DOHH2 (cell line): ENCODE data around the gene AP3D1.

Source experiments
- H3F3A ChIP-seq: fragments of 200-600 bp; sonication (generic), shearing (Covaris generic); 2 replicates; pipeline ENCODE4 v1.6.0; 2016; ENCODE audit warnings: antibody characterized with exemption, mild to moderate bottlenecking; ENCODE audit not compliant: control insufficient read depth, insufficient read depth
- H3K27ac ChIP-seq: fragments of 200-600 bp; sonication (generic); 2 replicates; pipeline ENCODE4 v1.5.1; 2014; ENCODE audit warnings: low read depth, mild to moderate bottlenecking, low read length, moderate library complexity
- H3K27me3 ChIP-seq: fragments of 200-600 bp; sonication (generic); 2 replicates; pipeline ENCODE4 v1.6.1; 2014; ENCODE audit warnings: mild to moderate bottlenecking, low read length, mixed read lengths; ENCODE audit not compliant: control insufficient read depth
- H3K36me3 ChIP-seq: fragments of 200-600 bp; sonication (generic); 2 replicates; pipeline ENCODE4 v1.6.1; 2014; ENCODE audit warnings: mild to moderate bottlenecking, low read length, moderate library complexity, mixed read lengths; ENCODE audit not compliant: control insufficient read depth
- H3K4me1 ChIP-seq: fragments of 200-600 bp; sonication (generic); 2 replicates; pipeline ENCODE4 v1.6.1; 2014; ENCODE audit warnings: mild to moderate bottlenecking, low read length, mixed read lengths; ENCODE audit not compliant: control insufficient read depth
- H3K4me2 ChIP-seq: fragments of 200-600 bp; sonication (generic); 2 replicates; pipeline ENCODE4 v1.6.0; 2014; ENCODE audit warnings: mild to moderate bottlenecking, low read length, moderate library complexity
- H3K4me3 ChIP-seq: fragments of 200-600 bp; sonication (generic); 2 replicates; pipeline ENCODE4 v1.5.1; 2014; ENCODE audit warnings: mild to moderate bottlenecking, low read length, mixed read lengths
- H3K79me2 ChIP-seq: fragments of 200-600 bp; sonication (generic); 2 replicates; pipeline ENCODE4 v1.6.1; 2014; ENCODE audit warnings: mild to moderate bottlenecking, low read length, mixed read lengths; ENCODE audit not compliant: control insufficient read depth
- H3K9me2 ChIP-seq: fragments of 200-600 bp; sonication (generic); replicated peaks from 2 replicates; pipeline ENCODE4 v1.6.1; 2014; ENCODE audit warnings: mild to moderate bottlenecking, low read length, mixed read lengths; ENCODE audit not compliant: control insufficient read depth
- H3K9me3 ChIP-seq: fragments of 200-600 bp; sonication (generic); 2 replicates; pipeline ENCODE4 v1.6.1; 2014; ENCODE audit warnings: antibody characterized with exemption, low read length, mixed read lengths; ENCODE audit not compliant: control insufficient read depth, insufficient read depth
- H4K20me1 ChIP-seq: fragments of 200-600 bp; sonication (generic); 2 replicates; pipeline ENCODE4 v1.6.0; 2014; ENCODE audit warnings: low read depth, mild to moderate bottlenecking, antibody characterized with exemption, low read length, moderate library complexity; ENCODE audit not compliant: control insufficient read depth, insufficient read depth
- EZH2phosphoT487 ChIP-seq: fragments of 200-600 bp; sonication (generic); IDR thresholded peaks from 2 replicates; pipeline ENCODE4 v1.6.1; 2017; ENCODE audit warnings: borderline replicate concordance, mild to moderate bottlenecking, antibody characterized with exemption, low read length, moderate library complexity, mixed read lengths
- TF ChIP-seq, protein P1 (sequence below): fragments of 200-600 bp; sonication (generic); IDR thresholded peaks from one replicate; pipeline ENCODE4 v1.5.1; 2014; ENCODE audit warnings: antibody characterized with exemption, mild to moderate bottlenecking, low read depth, low read length; ENCODE audit not compliant: poor library complexity, severe bottlenecking

AP3D1 gene

DNA sequence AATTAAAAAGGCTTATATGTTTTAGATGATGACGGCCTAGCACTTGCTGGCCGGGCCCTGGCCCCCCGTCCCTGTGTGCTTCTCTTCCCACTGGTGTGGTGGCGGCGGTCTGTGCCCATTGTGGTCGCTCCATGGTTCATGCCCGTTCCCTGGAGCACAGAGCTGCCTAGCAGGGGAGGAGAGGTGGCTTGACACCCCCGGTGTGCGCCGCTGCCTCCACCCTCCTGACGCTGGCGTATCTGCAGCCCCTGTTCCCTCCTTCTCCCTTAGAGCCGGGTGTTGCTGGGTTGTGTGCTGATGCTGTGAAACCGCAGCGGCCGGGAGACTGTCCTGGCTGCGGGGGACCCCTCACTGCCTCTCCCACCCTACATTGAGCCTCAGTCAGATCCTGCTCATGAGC lies 41.5 kb upstream of the AP3D1 start:
- Histone ChIP-seq H3K4me2 (no peak overlapping the region), H3K36me3 (peaks cover 83% of the 10 kb centered on the region), H3K4me1 (peaks cover 12% of the 10 kb centered on the region), H4K20me1 (no peaks in the 10 kb centered on the region; the same call in 1 of the 2 replicates), H3K27me3 (no peaks in the 10 kb centered on the region), H3K4me3 (no peak overlapping the region), H3K79me2 (peaks cover 75% of the 10 kb centered on the region), H3K9me3 (no peaks in the 10 kb centered on the region), H3K9me2 (no peaks in the 10 kb centered on the region), H3K27ac (no peak overlapping the region), H3F3A (peaks cover 2% of the 10 kb centered on the region; the same call in 1 of the 2 replicates)
- TF ChIP-seq, protein P1, sequence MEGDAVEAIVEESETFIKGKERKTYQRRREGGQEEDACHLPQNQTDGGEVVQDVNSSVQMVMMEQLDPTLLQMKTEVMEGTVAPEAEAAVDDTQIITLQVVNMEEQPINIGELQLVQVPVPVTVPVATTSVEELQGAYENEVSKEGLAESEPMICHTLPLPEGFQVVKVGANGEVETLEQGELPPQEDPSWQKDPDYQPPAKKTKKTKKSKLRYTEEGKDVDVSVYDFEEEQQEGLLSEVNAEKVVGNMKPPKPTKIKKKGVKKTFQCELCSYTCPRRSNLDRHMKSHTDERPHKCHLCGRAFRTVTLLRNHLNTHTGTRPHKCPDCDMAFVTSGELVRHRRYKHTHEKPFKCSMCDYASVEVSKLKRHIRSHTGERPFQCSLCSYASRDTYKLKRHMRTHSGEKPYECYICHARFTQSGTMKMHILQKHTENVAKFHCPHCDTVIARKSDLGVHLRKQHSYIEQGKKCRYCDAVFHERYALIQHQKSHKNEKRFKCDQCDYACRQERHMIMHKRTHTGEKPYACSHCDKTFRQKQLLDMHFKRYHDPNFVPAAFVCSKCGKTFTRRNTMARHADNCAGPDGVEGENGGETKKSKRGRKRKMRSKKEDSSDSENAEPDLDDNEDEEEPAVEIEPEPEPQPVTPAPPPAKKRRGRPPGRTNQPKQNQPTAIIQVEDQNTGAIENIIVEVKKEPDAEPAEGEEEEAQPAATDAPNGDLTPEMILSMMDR, result no peak
- no peak for TF ChIP-seq EZH2phosphoT487

DNA sequence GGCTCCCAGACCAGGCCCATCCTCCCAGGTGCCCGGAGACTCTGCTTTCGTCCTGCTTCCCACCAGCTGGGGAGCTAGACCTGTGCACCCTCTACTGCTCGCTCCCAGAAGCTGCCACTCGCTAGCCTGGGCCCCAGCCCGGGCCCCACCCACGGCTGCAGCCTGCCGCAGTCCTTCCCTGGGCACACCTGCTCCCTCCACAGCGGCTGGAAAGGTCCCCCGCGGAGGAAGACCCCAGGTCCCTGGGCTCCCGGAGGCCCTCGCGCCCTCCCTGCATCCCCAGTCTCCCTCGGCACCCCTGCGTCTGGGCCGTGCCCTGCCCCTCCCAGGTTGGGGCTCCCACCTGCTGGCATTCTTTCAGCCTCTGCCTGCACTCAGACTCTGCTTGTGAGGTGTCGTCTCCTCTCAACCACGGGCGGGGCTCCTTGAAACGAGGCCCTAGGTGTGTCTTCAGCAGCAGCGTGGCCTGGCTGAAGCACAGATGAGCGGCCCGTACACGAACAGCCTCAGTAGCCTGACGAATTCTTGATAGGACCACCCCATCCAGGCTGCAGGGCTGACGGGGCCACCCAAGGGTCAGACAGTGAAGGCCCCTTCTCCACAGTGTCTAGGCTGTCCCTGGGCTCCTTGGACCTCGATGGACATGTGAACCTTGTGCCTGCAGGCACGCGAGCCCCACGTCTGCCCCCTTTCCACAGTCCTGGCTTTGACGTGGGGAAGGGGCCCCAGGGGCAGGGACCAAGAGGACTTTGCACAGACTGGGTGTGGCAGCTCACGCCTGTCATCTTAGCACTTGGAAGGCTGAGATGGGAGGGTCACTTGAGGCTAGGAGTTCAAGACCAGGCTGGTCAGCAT lies 40.3 kb upstream of the AP3D1 start:
- Histone ChIP-seq H3K27me3 (no peaks in the 10 kb centered on the region), H3K79me2 (peaks cover 71% of the 10 kb centered on the region), H3K9me2 (no peaks in the 10 kb centered on the region), H3K27ac (no peak overlapping the region), H3K4me3 (no peak overlapping the region), H3K4me1 (peaks cover 20% of the 10 kb centered on the region), H3F3A (peaks cover 6% of the 10 kb centered on the region; the same call in 1 of the 2 replicates), H4K20me1 (no peaks in the 10 kb centered on the region), H3K9me3 (peaks cover 3% of the 10 kb centered on the region; the same call in 1 of the 2 replicates), H3K4me2 (no peak overlapping the region), H3K36me3 (peaks cover 81% of the 10 kb centered on the region)
- TF ChIP-seq EZH2phosphoT487, result no peak
- TF ChIP-seq, protein P1, result no peak

DNA sequence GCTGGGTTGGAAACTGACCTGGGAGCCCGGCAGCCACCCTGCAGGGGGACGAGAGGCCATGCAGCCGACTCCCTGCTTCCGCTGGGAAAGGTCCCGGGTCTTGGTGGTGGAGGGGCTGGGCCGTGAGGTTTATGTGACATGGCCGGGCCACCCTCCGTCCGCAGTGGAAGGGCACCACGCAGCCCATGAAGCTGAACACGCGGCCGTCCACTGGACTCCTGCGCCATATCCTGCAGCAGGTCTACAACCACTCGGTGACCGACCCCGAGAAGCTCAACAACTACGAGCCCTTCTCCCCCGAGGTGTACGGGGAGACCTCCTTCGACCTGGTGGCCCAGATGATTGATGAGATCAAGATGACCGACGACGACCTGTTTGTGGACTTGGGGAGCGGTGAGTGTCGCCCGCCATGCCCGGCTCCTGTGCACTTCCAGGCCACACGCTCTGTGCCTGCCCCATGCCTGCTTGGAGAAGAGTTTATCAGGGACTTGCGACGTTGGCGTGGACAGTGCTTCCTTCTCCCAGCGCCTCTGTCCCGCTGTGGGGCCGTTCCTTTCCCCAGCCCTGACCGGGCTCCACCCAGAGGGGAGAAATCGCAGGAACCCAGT lies 39.6 kb upstream of the AP3D1 start:
- Histone ChIP-seq H3K4me3 (no peak overlapping the region), H3K79me2 (peaks cover 71% of the 10 kb centered on the region), H3K36me3 (peaks cover 83% of the 10 kb centered on the region), H4K20me1 (no peaks in the 10 kb centered on the region), H3K4me1 (peaks cover 20% of the 10 kb centered on the region), H3K9me2 (no peaks in the 10 kb centered on the region), H3K9me3 (peaks cover 3% of the 10 kb centered on the region; the same call in 1 of the 2 replicates), H3F3A (peaks cover 9% of the 10 kb centered on the region), H3K4me2 (no peak overlapping the region), H3K27ac (no peak overlapping the region), H3K27me3 (no peaks in the 10 kb centered on the region)
- no peak for TF ChIP-seq EZH2phosphoT487
- TF ChIP-seq, protein P1, result no peak
